ENCODE data around the gene THUMPD2. TPM values are rescaled to one million over a fixed set of nuclear protein-coding genes. Genes with fewer than 3 reads are reported as not detected.

Gene THUMPD2
- polyA plus RNA-seq, 1 donor from 2014 or later = 24.7 TPM

- H3K9me3 ChIP-seq (ENCODE audit: low read length) = peaks cover 5% of the 10 kb centered on the region
- H3K9ac ChIP-seq (ENCODE audit: low read length) = no peak overlapping the region
- H3K27me3 ChIP-seq (ENCODE audit: insufficient read depth, low read depth, low read length) = no peaks in the 10 kb centered on the region
- H3K27ac ChIP-seq (ENCODE audit: low read length) = no peak overlapping the region
- H3K79me2 ChIP-seq (replicated peaks; ENCODE audit: insufficient read depth, low read length) = peaks cover 18% of the 10 kb centered on the region
- H3K9me2 ChIP-seq (ENCODE audit: insufficient read depth, low read length) = no peaks in the 10 kb centered on the region
- H2AFZ ChIP-seq (ENCODE audit: low read depth, low read length) = no peak overlapping the region
- H3K4me3 ChIP-seq (ENCODE audit: low read length) = no peak overlapping the region
- no peak for TF ChIP-seq RAD21 (conservative IDR thresholded peaks at IDR 0.05)
- TF ChIP-seq SMC3 (conservative IDR thresholded peaks at IDR 0.05; ENCODE audit: poor library complexity) = no peak
- TF ChIP-seq, protein P1, sequence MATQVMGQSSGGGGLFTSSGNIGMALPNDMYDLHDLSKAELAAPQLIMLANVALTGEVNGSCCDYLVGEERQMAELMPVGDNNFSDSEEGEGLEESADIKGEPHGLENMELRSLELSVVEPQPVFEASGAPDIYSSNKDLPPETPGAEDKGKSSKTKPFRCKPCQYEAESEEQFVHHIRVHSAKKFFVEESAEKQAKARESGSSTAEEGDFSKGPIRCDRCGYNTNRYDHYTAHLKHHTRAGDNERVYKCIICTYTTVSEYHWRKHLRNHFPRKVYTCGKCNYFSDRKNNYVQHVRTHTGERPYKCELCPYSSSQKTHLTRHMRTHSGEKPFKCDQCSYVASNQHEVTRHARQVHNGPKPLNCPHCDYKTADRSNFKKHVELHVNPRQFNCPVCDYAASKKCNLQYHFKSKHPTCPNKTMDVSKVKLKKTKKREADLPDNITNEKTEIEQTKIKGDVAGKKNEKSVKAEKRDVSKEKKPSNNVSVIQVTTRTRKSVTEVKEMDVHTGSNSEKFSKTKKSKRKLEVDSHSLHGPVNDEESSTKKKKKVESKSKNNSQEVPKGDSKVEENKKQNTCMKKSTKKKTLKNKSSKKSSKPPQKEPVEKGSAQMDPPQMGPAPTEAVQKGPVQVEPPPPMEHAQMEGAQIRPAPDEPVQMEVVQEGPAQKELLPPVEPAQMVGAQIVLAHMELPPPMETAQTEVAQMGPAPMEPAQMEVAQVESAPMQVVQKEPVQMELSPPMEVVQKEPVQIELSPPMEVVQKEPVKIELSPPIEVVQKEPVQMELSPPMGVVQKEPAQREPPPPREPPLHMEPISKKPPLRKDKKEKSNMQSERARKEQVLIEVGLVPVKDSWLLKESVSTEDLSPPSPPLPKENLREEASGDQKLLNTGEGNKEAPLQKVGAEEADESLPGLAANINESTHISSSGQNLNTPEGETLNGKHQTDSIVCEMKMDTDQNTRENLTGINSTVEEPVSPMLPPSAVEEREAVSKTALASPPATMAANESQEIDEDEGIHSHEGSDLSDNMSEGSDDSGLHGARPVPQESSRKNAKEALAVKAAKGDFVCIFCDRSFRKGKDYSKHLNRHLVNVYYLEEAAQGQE (IDR thresholded peaks at IDR 0.05; ENCODE audit: borderline replicate concordance) = no peak
- TF ChIP-seq EP300 (conservative IDR thresholded peaks at IDR 0.05; ENCODE audit: poor library complexity, severe bottlenecking) = no peak
- TF ChIP-seq, protein P2, sequence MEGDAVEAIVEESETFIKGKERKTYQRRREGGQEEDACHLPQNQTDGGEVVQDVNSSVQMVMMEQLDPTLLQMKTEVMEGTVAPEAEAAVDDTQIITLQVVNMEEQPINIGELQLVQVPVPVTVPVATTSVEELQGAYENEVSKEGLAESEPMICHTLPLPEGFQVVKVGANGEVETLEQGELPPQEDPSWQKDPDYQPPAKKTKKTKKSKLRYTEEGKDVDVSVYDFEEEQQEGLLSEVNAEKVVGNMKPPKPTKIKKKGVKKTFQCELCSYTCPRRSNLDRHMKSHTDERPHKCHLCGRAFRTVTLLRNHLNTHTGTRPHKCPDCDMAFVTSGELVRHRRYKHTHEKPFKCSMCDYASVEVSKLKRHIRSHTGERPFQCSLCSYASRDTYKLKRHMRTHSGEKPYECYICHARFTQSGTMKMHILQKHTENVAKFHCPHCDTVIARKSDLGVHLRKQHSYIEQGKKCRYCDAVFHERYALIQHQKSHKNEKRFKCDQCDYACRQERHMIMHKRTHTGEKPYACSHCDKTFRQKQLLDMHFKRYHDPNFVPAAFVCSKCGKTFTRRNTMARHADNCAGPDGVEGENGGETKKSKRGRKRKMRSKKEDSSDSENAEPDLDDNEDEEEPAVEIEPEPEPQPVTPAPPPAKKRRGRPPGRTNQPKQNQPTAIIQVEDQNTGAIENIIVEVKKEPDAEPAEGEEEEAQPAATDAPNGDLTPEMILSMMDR (IDR thresholded peaks at IDR 0.05; ENCODE audit: poor library complexity, severe bottlenecking) = no peak
- no peak for TF ChIP-seq TAF1 (IDR thresholded peaks at IDR 0.05; ENCODE audit: low read depth)
- TF ChIP-seq POLR2AphosphoS5 (IDR thresholded peaks at IDR 0.05) = no peak
- no peak overlapping the region for H3K4me2 ChIP-seq (ENCODE audit: low read length)
- no peaks in the 10 kb centered on the region for H3F3A ChIP-seq (ENCODE audit: insufficient read depth, low read length, poor library complexity, severe bottlenecking)
- no peaks in the 10 kb centered on the region for H3K36me3 ChIP-seq (ENCODE audit: insufficient read depth, low read length)
- no peaks in the 10 kb centered on the region for H4K20me1 ChIP-seq (ENCODE audit: insufficient read depth)
Observed at GRCh38 chr2:39703181-39703872, 75.7 kb downstream of the THUMPD2 start.

DNA sequence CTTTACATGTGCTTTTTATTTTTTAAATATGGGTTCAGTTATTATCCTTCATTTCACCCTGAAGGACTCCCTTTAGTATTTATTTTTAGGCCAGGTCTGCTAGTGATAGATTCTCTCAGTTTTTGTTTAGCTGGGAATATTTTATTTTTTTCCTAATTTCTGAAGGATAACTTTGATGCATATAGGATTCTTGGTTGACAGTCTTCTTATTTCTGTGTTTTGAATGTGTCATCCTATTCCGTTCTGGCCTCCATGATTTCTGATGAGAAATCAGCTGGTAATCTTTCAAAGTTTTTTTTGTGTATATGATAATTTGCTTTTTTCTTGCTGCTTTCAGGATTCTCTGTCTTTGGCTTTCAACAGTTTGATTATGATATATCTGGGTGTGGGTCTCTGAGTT, 77.9 kb downstream of the THUMPD2 start:
- H3K27me3 ChIP-seq (ENCODE audit: insufficient read depth, low read depth, low read length) = no peaks in the 10 kb centered on the region
- TF ChIP-seq RAD21 (conservative IDR thresholded peaks at IDR 0.05) (no peak), EP300 (conservative IDR thresholded peaks at IDR 0.05; ENCODE audit: poor library complexity, severe bottlenecking) (no peak), TAF1 (IDR thresholded peaks at IDR 0.05; ENCODE audit: low read depth) (no peak), MXI1 (conservative IDR thresholded peaks at IDR 0.05; ENCODE audit: poor library complexity, severe bottlenecking) (no peak), SMC3 (conservative IDR thresholded peaks at IDR 0.05; ENCODE audit: poor library complexity) (no peak), EZH2 (IDR thresholded peaks at IDR 0.05; ENCODE audit: borderline replicate concordance, insufficient read depth, low read length, poor library complexity, severe bottlenecking) (no peak), POLR2AphosphoS5 (IDR thresholded peaks at IDR 0.05) (no peak)
- TF ChIP-seq, protein P2 (IDR thresholded peaks at IDR 0.05; ENCODE audit: poor library complexity, severe bottlenecking) = no peak
- TF ChIP-seq, protein P1 (IDR thresholded peaks at IDR 0.05; ENCODE audit: borderline replicate concordance) = no peak
- no peak overlapping the region for H3K9ac ChIP-seq (ENCODE audit: low read length)
- peaks cover 18% of the 10 kb centered on the region for H3K79me2 ChIP-seq (replicated peaks; ENCODE audit: insufficient read depth, low read length)
- H3F3A ChIP-seq (ENCODE audit: insufficient read depth, low read length, poor library complexity, severe bottlenecking) = no peaks in the 10 kb centered on the region
- H3K36me3 ChIP-seq (ENCODE audit: insufficient read depth, low read length) = no peaks in the 10 kb centered on the region
- no peak overlapping the region for H2AFZ ChIP-seq (ENCODE audit: low read depth, low read length)
- H3K27ac ChIP-seq (ENCODE audit: low read length) = no peak overlapping the region
- H4K20me1 ChIP-seq (ENCODE audit: insufficient read depth) = no peaks in the 10 kb centered on the region
- no peaks in the 10 kb centered on the region for H3K9me2 ChIP-seq (ENCODE audit: insufficient read depth, low read length)
- H3K4me3 ChIP-seq (ENCODE audit: low read length) = no peak overlapping the region
- H3K4me2 ChIP-seq (ENCODE audit: low read length) = no peak overlapping the region
- H3K9me3 ChIP-seq (ENCODE audit: low read length) = peaks cover 5% of the 10 kb centered on the region

All from neural cell (in vitro differentiated cells).